ENCODE measurements around the gene MAGEC3.
"Not testable (repeated sequence)": the region's sequence is repeated elsewhere in the genome, so short reads cannot be mapped to it uniquely, and the experiment has no call there.

The MAGEC3 gene

GRCh38 chrX:141838016-141838415 is at the start of gene MAGEC3:
Gene MAGEC3 (plus strand): TSS chrX:141838316. CDS start chrX:141838316, 0 bp downstream.
- no peak for DNase-seq

DNA sequence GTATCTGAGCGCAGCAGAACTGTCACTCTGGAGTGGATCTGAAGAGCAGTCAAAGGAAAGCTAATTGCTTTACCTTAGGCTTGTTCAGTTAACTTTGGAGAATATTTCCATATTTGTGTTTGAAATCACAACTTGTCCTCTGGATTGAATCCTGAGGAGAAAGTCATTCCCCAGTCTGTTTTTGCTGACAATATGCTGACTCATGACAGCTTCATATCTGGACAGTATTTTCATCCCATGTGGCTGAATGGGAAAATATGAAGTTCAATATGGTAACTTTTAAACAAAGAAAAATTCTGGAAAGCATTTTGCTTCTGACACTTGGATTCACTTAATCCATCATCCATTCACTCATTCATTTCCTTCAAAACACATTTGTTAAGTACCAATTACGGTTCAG is 46.3 kb upstream of the MAGEC3 start:
- no peak for DNase-seq

- DNase-seq, result no peak
Observed at GRCh38 chrX:141811438-141811837, 26.7 kb upstream of the MAGEC3 start.

- no peak for DNase-seq
Observed at GRCh38 chrX:141814213-141814857, 23.8 kb upstream of the MAGEC3 start.

DNA sequence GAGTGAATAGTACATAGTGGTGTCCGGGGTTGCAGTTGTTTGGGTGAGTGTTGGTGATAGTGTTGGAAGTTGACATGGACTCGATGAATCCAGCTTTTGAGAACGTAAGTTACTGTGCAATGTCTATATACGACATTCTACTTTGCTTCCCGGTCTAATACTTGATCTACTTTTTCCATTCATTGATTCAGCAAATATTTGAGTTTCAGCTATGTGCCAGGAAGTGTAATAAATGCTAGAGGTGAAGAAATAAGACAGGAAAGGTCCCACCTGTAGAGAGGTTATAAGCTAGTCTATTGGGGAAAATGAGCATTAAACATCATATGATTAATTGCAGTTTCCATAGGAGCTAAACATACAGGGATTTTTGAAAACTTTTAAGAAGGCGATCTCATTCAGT is 22.2 kb upstream of the MAGEC3 start:
- no peak for DNase-seq

DNA sequence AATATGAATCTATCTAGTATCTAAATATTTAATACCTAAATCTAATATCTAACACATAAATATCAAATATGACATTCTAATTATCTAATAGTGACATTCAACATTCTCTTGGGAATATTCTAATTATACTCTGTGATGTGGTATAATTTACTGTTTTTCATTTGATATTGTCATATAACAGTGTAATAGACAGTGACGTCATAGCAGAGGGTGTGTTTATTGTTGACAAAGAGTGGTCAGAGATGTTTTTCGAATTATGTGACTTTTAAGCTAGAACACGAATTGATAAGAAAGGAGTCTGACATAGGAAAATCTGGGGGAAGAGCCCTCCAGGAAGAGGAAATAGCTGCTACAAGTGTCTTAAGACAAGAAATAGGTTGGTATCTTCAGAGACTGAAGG is 5.9 kb upstream of the MAGEC3 start:
- DNase-seq, result no peak

DNA sequence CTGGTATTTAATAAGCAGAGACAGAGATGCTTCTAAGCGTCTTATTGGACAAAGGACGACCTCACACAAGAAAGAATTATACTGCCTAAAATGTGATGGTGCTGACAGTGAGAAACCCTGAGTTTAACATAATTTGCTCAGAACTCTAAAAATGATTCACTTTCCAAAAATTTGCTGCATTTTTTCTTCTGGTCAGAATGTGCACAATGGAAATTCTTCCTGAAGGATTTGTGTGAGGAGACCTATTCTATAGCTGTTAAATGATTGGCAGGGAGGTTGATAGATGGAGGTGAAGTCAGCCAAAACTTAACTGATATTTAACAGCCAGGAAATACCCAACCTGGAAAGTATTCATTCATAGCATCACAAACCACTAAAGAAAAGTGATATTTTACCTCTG is 1.7 kb downstream of the MAGEC3 start:
- no peak for DNase-seq

- DNase-seq, result no peak
Observed at GRCh38 chrX:141857479-141857878, 19.4 kb downstream of the MAGEC3 start.

GRCh38 chrX:141879616-141880015 is 41.5 kb downstream of the MAGEC3 start:
- no peak for DNase-seq

- not testable (repeated sequence) for DNase-seq
Observed at GRCh38 chrX:141888811-141889210, 50.7 kb downstream of the MAGEC3 start.

DNA sequence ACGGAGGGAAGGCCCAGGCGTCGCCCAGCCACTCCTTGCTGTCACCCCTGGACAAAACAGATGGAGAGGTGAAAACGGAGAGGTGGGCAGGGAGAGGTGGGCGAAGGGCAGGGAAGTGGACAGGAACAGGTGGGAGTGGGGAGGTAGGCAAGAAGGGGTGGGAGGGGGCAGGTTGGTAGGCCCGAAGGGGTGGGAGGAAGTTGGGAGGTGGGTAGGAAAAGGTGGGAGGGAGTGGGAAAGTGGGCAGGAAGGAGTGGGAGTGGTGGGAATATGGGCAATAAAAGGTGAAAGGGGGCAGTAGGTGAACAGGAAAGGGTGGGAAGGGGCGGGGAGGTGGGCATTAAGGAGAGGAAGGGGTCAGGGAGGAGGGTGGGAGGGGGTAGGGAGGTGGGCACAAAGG is 56.6 kb downstream of the MAGEC3 start:
- DNase-seq, result no peak

DNA sequence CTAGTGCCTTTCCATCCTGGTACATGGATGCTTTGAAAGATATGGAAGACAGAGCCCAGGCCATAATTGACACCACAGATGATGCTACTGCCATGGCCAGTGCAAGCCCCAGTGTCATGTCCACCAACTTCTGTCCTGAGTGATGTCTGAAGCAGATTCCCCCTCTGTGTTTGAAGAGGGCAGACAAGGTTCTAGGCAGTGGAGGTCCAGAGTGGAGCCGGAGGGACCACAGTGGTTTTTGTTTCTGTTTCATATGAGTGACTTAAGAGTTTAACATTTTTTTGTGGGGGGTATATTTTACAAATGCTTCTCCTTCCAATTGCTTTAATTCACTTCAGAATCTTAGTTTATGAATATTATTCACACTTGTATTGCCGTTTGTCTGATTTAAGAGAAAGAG is 59.6 kb downstream of the MAGEC3 start:
- DNase-seq, result no peak

GRCh38 chrX:141902366-141902765 is 64.2 kb downstream of the MAGEC3 start:
- no peak for DNase-seq

- DNase-seq, result no peak
Observed at GRCh38 chrX:141903400-141904155, 65.5 kb downstream of the MAGEC3 start, which contains the start of gene MAGEC1. Gene MAGEC1 (plus strand): TSS chrX:141903894. CDS start chrX:141905073, 1,179 bp downstream.

- no peak for DNase-seq
Observed at GRCh38 chrX:141904262-141904661, 66.1 kb downstream of the MAGEC3 start.

DNA sequence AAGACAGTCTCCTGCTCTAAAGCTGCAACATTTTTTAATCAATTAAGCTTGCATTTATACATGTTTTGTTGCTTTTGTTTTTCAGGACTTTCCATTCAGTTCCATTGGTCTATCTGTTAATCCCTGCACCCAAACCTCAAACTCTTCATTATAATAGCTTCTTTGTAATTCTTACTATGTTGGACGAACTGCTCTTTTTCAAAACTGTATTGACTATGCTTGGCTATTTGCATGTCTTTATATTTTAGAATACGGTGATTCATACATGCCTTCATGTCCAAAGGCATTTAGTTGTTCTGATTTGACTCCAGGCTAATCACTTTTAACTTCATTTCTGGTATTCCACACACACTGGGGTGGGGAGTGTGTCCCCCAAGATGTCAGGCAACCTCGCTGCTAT is 79.7 kb downstream of the MAGEC3 start:
- DNase-seq, result no peak

DNA sequence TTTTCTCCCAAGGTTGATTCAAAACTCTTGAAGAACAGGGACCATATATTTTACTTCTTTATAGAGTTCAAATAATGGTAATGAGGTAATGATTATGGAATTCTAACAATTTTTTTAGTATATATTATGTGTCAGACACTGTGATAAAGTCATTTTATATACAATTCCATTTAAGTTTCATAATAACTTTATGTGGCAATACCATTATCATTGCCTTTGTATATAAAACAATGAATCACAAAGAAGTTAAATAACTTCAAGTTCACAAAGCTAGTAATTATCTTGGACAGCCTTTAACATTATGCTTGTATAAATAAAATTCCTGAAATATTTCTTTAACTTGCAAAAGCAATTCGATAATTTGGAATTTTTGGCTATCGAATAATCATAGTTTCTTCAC is 86.2 kb downstream of the MAGEC3 start:
- no peak for DNase-seq

DNA sequence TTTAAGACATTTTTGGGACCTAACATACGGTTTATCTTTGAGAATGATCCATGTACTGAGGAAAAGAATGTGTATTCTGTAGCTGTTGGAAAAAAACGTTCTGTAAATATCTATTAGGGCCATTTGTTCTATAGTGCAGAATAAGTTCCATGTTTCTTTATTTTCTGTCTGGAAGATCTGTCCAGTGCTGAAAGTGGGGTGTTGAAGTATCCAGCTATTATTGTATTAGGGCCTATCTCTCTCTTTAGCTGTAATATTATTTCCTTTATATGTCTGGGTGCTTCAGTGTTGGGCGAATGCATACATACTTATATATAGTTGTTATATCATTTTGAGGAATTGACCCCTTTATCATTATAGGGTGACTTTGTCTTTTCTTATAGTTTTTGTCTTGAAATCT is 90.3 kb downstream of the MAGEC3 start:
- no peak for DNase-seq

DNA sequence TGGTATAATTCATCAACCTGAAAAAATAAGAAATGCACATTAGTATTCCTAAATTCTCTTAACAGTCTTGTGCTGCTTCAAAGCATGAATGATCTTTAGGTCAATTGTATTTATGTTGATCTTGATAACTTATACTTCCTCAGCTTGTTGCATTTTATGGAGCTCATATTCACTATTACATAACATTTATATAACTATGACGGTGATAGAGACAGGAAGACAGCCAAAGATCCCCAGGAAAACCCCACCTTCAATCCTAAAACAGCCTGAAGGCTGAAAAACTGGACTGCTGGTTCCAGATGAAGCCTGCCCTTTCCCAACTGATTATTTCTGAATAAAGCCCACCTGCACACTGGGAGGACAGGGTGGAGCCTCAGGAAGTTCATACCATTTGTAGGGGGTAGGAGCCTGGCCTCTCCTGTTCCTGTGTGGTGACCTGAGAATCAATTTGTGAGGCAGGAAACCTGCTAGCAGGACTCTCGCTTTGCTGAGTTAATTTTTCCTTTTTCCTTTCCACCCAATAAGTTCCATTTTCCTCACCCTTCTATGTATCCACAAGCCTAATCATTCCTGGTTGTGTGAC is 96.0 kb downstream of the MAGEC3 start:
- DNase-seq, result no peak

DNA sequence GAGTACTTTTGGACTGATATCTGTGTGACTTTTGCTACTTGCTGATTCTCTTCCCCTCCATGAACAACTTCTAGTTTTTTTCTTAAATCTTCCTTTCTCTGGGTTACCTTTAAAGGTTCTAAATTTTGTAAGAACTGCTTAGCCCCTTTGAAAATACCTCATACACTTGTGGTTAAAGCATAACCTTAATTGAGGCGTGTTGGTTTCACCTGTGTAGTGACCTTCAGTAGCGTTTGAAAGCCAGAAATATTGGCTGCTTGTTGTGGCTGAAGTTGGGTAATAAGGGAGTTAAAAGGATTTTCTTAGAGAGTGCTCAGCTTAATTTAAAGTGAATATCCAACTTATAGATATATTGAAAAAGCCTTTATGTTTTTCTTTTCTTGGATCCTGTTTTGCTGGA is 97.5 kb downstream of the MAGEC3 start:
- DNase-seq, result no peak

DNA sequence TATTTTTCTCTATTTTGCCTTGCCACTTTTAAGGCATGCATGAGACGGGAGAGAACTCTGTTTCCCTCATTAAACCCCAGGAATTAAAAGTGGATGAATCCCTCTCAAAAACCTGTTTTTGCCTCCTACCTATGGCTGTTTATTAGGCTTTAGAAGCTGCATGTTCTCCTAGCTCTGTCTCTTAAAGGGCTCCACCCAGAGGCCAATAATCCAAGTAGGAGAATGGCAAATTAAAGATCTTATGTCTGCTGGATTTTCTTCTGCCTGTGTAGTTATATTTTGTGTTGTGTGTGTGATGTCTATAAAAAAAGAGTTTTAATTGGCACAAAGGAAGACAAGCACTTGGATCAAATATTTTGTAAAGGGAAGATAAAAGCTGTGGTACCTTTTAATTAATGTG is 98.0 kb downstream of the MAGEC3 start:
- no peak for DNase-seq

DNA sequence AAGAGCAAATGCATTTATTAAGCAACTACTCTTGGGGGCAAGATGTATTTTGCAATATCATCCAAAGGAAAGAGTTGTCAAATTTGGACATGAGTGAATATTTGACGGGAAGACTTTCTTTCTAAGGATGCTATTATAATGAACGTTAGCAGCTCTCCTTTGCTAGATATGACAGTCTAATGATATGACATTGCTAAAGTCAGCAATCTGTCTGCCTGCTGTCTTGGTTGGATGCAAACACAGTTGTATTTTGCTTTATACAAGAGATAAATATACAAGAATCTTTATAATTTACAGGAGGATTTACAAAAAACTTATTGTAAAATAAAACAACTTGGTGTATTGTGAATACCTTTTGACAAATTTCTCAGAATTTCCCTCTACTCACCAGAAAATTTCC is 103.1 kb downstream of the MAGEC3 start:
- no peak for DNase-seq

GRCh38 chrX:141945426-141945825 is 107.3 kb downstream of the MAGEC3 start:
- no peak for DNase-seq

DNA sequence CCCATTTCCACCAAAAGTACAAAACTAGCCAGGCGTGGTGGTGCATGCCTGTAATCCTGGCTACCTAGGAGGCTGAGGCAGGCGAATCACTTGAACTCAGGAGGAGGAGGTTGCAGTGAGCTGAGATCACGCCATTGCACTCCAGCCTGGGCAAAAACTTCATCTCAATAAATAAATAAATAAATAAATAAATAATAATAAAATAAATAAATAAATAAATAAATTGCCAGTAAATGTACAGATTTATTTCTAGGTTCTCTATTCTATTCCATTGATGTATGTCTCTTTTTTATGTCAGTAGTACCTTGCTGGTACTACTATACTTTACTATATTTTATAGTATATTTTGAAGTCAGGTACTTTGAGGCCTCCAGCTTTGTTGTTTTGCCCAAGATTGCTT is 109.2 kb downstream of the MAGEC3 start:
- DNase-seq, result no peak
